Peyer's patch (tissue), 4 donors: ENCODE results near the gene ADIPOR2. TPM values are rescaled to one million over a fixed set of nuclear protein-coding genes. Genes with fewer than 3 reads are reported as not detected.

ENCODE experiments used
- DNase-seq, 3 donors: peaks; one replicate each; pipeline ENCODE4 v3.0.0-alpha.2; 2017 to 2019
- H3K27ac ChIP-seq, 4 donors: fragments of 200-600 bp; sonication (generic); one replicate each; pipeline ENCODE4 v1.5.1; 2016 to 2019
- H3K27me3 ChIP-seq, 2 donors: fragments of 200-600 bp; sonication (generic); one replicate each; pipeline ENCODE4 v1.5.1; 2019
- H3K36me3 ChIP-seq, 3 donors: fragments of 200-600 bp; sonication (generic); one replicate each; pipeline ENCODE4 v1.5.1; 2016 to 2019
- H3K4me1 ChIP-seq, 4 donors: fragments of 200-600 bp; sonication (generic); one replicate each; pipeline ENCODE4 v1.5.1; 2016 to 2019
- H3K4me3 ChIP-seq, 4 donors: fragments of 200-600 bp; sonication (generic); 1 replicate in 3 of 4; 2 replicates in 1 of 4; pipeline ENCODE4 v1.5.1; 2016 to 2019; ENCODE audit warnings: mild to moderate bottlenecking in 1 of 4
- H3K9me3 ChIP-seq, 4 donors: fragments of 200-600 bp; sonication (generic); one replicate each; pipeline ENCODE4 v1.5.1; 2016 to 2019; ENCODE audit warnings: mild to moderate bottlenecking in 1 of 4
- POLR2A ChIP-seq, 2 donors: fragments of 450-650 bp; IDR thresholded peaks; one replicate each; pipeline ENCODE4 v1.5.1; 2017; ENCODE audit warnings: antibody characterized with exemption in 2 of 2, mild to moderate bottlenecking in 2 of 2, moderate library complexity in 2 of 2
- total RNA-seq, 4 donors: library from RNA; depleted of rRNA; stranded (reverse); fragments of >200 nt; gene quantifications; one replicate each; pipeline ENCODE4 v1.1.0, GENCODE V29; 2016
- TF ChIP-seq, protein P1 (sequence below), 6 experiments: fragments of 450-650 bp in 4 of 6; fragments of 200-600 bp in 2 of 6; sonication (generic) in 1 of 6; IDR thresholded peaks; one replicate each; pipeline ENCODE4 v1.5.1; 2017 to 2019; ENCODE audit warnings: antibody characterized with exemption in 6 of 6, mild to moderate bottlenecking in 3 of 6, moderate library complexity in 1 of 6

ADIPOR2 gene
- total RNA-seq, 4 donors from 2014 or later: 26.4 to 89.1 (median 73.9) TPM

DNA sequence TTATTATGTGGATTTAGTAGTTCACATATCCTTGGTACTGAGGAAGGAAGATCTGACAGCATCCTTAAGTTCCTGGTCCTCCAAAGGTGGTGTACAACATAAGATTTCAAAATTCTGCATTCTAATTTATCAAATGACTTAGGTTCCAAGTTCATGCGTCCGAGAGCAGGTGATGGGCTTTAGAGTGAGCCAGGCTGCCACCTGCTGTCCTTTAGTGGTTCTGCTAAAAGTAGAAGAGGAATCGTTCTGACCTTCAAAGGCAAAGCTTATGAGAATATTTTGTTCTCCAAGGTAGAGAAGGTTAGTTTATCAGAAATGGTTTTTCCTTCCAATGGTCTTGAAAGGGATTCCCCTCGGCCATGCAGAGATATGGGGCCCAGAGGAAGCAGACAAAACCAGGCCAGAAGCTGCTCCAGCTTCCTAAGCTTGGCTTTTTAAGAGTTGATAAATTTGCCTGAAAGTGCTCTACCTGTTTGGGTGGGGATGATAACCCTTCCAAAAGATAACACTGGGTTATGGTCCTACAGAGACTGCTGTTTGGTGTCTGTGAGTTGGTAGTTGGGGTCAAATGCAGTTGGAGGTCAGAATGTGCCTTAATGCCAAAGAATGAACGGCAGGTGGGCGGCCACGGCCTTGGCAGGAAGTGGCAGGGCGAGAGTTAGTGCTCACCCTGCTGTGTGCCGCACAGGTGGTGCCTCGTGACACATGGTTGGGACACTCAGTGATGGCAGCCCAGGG lies 100.4 kb downstream of the ADIPOR2 start:
- Histone ChIP-seq H3K4me1 (peaks cover 0 to 11% (median 10%) of the 10 kb centered on the region in 4 donors), H3K27me3 (no peaks in the 10 kb centered on the region), H3K4me3 (no peak overlapping the region), H3K27ac (no peak overlapping the region), H3K36me3 (peaks cover 0 to 11% (median 0%) of the 10 kb centered on the region in 3 donors), H3K9me3 (no peaks in the 10 kb centered on the region)
- TF ChIP-seq, protein P1, sequence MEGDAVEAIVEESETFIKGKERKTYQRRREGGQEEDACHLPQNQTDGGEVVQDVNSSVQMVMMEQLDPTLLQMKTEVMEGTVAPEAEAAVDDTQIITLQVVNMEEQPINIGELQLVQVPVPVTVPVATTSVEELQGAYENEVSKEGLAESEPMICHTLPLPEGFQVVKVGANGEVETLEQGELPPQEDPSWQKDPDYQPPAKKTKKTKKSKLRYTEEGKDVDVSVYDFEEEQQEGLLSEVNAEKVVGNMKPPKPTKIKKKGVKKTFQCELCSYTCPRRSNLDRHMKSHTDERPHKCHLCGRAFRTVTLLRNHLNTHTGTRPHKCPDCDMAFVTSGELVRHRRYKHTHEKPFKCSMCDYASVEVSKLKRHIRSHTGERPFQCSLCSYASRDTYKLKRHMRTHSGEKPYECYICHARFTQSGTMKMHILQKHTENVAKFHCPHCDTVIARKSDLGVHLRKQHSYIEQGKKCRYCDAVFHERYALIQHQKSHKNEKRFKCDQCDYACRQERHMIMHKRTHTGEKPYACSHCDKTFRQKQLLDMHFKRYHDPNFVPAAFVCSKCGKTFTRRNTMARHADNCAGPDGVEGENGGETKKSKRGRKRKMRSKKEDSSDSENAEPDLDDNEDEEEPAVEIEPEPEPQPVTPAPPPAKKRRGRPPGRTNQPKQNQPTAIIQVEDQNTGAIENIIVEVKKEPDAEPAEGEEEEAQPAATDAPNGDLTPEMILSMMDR (IDR thresholded peaks at IDR 0.05): peak; percentile 51 to 96 (median 84)
- no peak for TF ChIP-seq POLR2A (IDR thresholded peaks at IDR 0.05)
- peak; percentile 54 to 90 (median 68) for DNase-seq

DNA sequence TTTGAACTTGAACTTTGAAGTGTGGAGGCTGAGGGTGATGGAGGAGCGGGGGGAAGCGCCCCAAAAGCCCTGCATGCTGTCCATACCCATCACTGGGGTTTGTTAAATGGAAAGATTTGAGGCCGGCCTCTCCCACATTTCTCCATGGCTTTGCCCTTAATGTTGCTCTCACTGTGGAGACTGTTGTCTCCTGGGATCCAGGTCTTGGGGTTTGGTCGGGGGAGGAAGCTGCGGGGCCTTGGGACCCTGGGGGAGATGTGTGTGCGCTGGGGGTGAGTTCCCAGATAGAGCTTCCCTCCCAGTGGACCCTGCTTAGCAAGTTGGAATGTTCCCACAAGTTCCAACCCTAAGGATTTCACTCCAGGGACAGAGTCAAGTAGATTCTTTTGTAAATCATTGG lies 101.5 kb downstream of the ADIPOR2 start:
- Histone ChIP-seq H3K9me3 (no peaks in the 10 kb centered on the region), H3K4me1 (peaks cover 0 to 13% (median 11%) of the 10 kb centered on the region in 4 donors), H3K27me3 (no peaks in the 10 kb centered on the region), H3K27ac (no peak overlapping the region), H3K36me3 (no peaks in the 10 kb centered on the region), H3K4me3 (no peak overlapping the region)
- TF ChIP-seq POLR2A (IDR thresholded peaks at IDR 0.05): no peak
- TF ChIP-seq, protein P1 (IDR thresholded peaks at IDR 0.05): no peak
- no peak for DNase-seq

DNA sequence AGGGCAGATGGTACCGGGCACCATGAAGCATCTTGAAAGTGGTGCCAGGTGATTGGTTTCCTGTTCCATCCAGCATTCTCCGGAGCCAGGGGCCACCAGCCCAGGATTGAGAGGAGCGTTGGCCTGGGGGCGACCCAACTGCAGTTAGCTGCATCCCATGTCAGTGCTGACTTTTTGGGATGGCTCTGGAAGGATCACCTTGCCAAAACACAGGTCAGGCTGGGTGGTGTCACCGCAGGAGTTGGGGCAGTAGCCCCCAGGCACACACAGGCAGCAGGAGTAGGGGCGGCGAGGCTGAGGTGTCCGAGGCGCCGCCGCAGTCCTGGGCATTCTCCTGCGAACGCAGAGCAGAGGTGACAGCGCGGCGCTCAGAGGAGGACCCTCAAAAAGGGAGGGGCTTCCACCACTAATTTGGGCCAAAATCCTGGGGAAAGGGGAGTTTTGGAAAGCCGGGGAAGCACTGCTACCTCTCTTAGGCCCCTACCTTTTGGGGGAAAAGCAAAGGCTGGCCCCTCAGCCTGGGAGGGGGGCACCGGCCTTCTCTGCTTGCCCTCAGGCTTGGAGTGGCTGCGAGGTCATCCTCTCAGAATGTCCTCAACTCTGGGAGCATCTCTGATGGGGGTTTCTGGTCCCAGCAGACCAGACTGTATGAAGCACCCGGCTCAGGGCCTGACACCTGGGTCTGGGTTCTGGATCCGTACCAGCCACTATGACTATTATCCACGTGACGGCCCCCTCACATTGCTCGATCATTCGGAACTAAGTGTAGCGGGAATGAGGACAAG lies 102.7 kb downstream of the ADIPOR2 start:
- H3K27ac ChIP-seq: no peak overlapping the region
- H3K4me3 ChIP-seq: no peak overlapping the region
- H3K9me3 ChIP-seq: no peaks in the 10 kb centered on the region
- H3K4me1 ChIP-seq: peaks cover 0 to 17% (median 11%) of the 10 kb centered on the region in 4 donors
- DNase-seq: peak in 1 of 3 donors; percentile 42
- H3K27me3 ChIP-seq: no peaks in the 10 kb centered on the region
- no peak for TF ChIP-seq POLR2A (IDR thresholded peaks at IDR 0.05)
- TF ChIP-seq, protein P1 (IDR thresholded peaks at IDR 0.05): no peak
- no peaks in the 10 kb centered on the region for H3K36me3 ChIP-seq

DNA sequence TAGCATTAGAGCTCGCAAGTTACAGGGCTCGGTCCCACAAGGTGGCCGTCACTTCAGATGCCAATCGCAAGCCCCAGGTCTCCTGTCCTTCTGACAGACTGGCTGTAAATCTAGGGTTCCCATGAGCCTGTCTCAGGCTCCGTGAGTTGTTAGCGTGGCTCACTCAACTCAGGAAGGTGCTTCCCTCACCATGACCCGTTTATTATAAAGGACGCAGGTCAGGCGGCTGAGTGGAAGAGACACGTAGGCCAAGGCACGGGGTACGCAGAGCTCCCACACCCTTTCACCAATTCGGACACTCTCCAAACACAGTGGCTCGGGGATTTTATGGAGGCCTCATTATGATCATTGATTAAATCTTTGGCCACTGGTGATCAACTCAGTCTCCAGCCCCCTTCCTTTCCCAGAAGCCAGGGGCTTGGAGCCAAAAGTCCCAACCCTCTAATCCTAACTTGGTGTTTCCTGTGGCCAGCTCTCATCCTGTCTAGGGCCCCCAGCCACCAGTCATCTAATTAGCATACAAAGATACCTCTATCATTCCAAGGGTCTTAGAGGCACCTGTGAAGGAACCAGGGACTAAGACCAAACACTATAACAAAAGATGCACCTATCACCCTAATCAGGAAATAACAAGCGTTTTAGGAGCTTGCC lies 103.7 kb downstream of the ADIPOR2 start:
- no peaks in the 10 kb centered on the region for H3K36me3 ChIP-seq
- no peak overlapping the region for H3K4me3 ChIP-seq
- H3K27me3 ChIP-seq: no peaks in the 10 kb centered on the region
- TF ChIP-seq, protein P1 (IDR thresholded peaks at IDR 0.05): no peak
- no peak for TF ChIP-seq POLR2A (IDR thresholded peaks at IDR 0.05)
- H3K27ac ChIP-seq: no peak overlapping the region
- DNase-seq: no peak
- no peaks in the 10 kb centered on the region for H3K9me3 ChIP-seq
- H3K4me1 ChIP-seq: peaks cover 0 to 17% (median 11%) of the 10 kb centered on the region in 4 donors

DNA sequence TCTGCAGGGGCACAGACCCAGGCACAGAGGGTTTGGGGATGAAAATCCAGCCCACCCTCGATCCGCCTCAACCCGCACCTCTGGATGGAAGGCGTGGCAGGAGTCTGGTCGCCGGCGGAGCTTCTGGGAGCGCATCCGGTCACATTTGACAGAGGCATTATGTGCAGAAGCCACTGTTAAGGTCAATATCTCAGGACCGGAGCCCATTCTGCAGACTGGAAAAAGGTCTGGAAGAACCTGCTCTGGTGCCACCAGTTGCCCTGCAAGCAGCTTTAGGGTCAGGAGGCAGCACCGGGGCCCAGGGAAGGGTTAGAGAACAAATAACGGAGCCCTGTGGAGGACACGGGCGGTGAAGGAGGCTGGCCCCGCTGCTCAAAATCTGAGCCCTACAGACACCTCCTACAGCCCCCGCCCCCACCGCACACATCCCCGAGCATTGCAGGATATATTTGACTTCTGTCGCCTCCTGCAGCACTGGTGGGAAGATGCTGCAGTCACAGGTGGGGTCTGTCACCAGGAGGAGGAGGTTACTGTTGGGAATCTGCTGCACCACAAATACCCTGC lies 104.4 kb downstream of the ADIPOR2 start:
- no peaks in the 10 kb centered on the region for H3K9me3 ChIP-seq
- H3K4me3 ChIP-seq: peak overlapping the region in 2 of 4 donors; percentile 62 to 81
- H3K27me3 ChIP-seq: no peaks in the 10 kb centered on the region
- H3K36me3 ChIP-seq: no peaks in the 10 kb centered on the region
- TF ChIP-seq POLR2A (IDR thresholded peaks at IDR 0.05): no peak
- TF ChIP-seq, protein P1 (IDR thresholded peaks at IDR 0.05): no peak
- peaks cover 0 to 17% (median 11%) of the 10 kb centered on the region in 4 donors for H3K4me1 ChIP-seq
- peak in 1 of 3 donors; percentile 47 for DNase-seq
- H3K27ac ChIP-seq: peak overlapping the region in 3 of 4 donors; percentile 40 to 94 (median 92)
